ENCODE measurements around the gene NDC1. TPM values are rescaled to one million over a fixed set of nuclear protein-coding genes. Genes with fewer than 3 reads are reported as not detected.

NDC1 gene
- total RNA-seq, 2 experiments from 2014 or later: 19.0 to 19.5 TPM

DNA sequence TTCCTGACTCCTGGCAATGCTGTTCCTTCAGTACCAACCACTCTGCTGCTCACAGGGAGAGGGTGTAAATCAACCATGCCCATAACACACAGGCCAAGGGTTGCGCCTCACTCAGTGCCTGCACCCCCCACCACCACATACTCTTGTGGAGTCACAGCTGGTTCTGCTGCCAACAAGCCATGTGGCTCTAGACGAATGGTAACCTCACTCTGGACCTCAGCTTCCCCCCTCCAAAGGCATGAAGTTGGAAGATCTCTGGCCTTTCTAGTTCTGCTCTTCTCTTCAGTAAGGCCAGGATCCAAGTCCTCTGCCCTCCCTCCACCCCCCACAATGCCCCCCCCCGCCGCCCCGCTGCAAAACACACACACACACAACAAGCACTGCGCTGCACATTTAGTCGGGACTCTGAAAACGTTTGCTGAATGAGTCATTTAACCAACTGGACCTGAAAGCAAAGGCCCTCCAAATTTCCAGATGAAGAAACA, 97.4 kb downstream of the NDC1 start:
- ATAC-seq (ENCODE audit: low read depth): no peak
- H3K27me3 Mint-ChIP-seq: peaks cover 59% of the 10 kb centered on the region
- no peak for DNase-seq
- H3K4me1 Mint-ChIP-seq: no peaks in the 10 kb centered on the region
- H3K27ac Mint-ChIP-seq: no peak overlapping the region
- POLR2A ChIA-PET: interaction anchor here (0.7 kb wide), 1 partner anchor 56 kb away, joined by 5 read pairs; no protein-coding TSS in a partner anchor
- H3K9me3 Mint-ChIP-seq: peaks cover 5% of the 10 kb centered on the region
- peaks cover 2% of the 10 kb centered on the region for H3K36me3 Mint-ChIP-seq
- H3K4me3 Mint-ChIP-seq: peak overlapping the region; percentile 5

DNA sequence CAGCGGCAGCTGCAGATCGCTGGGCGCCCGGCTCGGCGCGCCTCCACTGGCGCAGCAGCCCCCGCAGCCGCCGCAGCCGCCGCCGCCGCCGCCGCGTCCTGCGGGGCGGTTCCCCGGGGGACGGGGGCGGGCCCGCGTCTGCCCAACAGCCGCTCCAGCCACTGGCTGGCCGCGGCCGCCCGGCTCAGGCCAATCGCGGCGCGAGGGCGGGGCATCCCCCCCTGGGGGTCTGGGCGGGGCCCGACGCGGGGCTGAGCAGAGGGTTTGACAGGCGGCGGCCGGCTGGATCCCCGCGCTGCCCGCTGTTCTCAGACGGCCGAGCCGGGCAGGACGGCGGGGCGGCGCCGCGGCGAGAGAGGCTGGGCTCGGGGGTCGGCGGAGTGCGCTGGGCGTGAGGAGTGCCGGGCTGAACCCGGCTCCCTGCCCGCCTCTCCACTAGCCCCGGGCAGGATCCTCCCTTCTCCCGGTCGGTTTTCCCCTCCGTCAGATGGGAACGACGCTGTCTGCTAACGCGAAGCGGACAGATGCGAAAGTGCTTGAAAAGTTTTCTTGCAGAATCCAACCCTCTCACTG, 98.9 kb downstream of the NDC1 start, which contains the start of gene GLIS1:
Gene GLIS1, minus strand, starts transcription at position 56 of the 573 bp plus-strand sequence. CDS start 1,100 bp downstream, outside the sequence.
- peaks cover 2% of the 10 kb centered on the region for H3K36me3 Mint-ChIP-seq
- peak; percentile 93 for ATAC-seq (ENCODE audit: low read depth)
- peak within 1 kb of the TSS; percentile 57 for H3K4me3 Mint-ChIP-seq
- DNase-seq: peak; percentile 78
- no peaks in the 10 kb centered on the region for H3K4me1 Mint-ChIP-seq
- peaks cover 65% of the 10 kb centered on the region for H3K27me3 Mint-ChIP-seq
- POLR2A ChIA-PET: no interaction called here
- H3K9me3 Mint-ChIP-seq: peaks cover 5% of the 10 kb centered on the region
- no peak within 1 kb of the TSS for H3K27ac Mint-ChIP-seq

DNA sequence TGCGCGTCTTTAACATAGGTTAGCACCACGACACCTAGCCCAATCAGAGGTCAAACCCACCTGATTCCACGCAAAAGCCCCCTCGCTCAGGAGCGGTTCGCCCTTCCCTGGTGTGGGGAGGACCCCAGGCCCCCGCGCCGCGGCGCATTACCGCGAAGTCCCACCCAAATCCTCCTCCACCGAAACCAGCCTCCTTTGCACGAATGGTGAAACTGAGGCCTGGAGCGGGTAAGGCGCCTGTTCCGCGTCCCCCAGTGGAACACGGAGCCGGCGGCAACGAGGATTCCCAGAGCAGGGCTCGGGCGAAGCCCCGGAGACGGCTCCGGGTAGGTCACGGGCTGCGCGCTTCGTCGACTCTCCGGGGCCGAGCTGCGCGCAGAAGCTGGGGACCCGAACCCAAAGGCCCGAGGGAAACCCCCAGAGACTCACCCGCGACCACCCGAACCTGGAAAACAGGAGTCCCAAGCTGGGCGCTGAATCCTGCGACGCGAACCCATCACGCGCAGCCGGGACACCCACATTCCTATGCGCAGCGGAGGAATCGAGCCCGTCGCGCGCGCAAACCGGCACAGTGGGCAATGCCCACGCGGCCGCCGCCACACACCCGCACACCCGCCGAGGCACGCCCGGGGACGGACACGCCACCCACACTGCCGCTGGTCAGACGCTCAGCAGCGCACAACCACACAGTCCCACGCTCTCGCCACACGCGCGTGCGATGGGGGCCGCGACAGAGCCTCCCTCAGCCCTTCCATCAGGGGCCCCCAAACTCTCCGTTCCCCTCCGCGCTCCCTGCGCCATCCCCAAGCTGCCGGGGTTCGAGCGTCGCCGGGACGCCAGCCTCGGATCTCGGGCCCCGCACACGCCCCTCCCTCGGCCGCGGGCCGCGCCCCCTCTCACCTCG, 99.6 kb downstream of the NDC1 start:
- peak; percentile 32 for ATAC-seq (ENCODE audit: low read depth)
- POLR2A ChIA-PET: no interaction called here

DNA sequence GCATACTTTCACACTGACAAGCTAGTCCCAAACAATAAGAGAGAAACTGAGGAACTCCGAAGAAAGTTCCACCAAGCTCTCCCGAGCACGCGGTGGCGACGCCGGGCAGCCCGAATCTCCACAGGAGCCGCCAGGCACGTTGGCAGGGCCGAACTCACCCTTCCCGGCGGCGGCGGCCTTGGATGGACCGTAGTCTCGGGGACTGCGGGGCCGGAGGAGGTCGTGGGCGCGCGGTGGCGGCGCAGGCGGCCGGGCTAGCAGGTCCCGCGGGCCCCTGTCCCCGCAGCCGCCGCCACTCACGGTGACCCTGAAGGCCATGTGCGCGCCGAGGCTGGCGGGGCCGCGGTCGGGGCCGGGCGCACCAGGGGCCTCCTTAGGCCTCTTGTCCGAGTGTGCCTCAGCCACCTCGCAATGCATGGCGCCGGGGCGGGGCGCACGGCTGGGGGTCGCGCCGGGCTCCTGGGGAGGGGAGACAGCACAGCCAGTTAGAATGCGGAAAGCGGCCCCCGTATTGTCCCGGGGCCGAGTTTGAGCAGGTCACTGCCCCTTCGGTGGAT, 100.4 kb downstream of the NDC1 start:
- peaks cover under 1% of the 10 kb centered on the region for H3K36me3 Mint-ChIP-seq
- H3K4me3 Mint-ChIP-seq: peak overlapping the region; percentile 10
- no peak overlapping the region for H3K27ac Mint-ChIP-seq
- no peak for ATAC-seq (ENCODE audit: low read depth)
- no peaks in the 10 kb centered on the region for H3K4me1 Mint-ChIP-seq
- H3K9me3 Mint-ChIP-seq: peaks cover under 1% of the 10 kb centered on the region
- H3K27me3 Mint-ChIP-seq: peaks cover 58% of the 10 kb centered on the region
- DNase-seq: peak; percentile 36
- POLR2A ChIA-PET: no interaction called here

More for the DNA sequence above, 99.6 kb downstream of the NDC1 start:
- H3K27me3 Mint-ChIP-seq: peaks cover 66% of the 10 kb centered on the region
- no peaks in the 10 kb centered on the region for H3K4me1 Mint-ChIP-seq
- H3K27ac Mint-ChIP-seq: no peak overlapping the region
- peaks cover 5% of the 10 kb centered on the region for H3K9me3 Mint-ChIP-seq
- peak overlapping the region; percentile 42 for H3K4me3 Mint-ChIP-seq
- DNase-seq: no peak
- peaks cover 2% of the 10 kb centered on the region for H3K36me3 Mint-ChIP-seq

DNA sequence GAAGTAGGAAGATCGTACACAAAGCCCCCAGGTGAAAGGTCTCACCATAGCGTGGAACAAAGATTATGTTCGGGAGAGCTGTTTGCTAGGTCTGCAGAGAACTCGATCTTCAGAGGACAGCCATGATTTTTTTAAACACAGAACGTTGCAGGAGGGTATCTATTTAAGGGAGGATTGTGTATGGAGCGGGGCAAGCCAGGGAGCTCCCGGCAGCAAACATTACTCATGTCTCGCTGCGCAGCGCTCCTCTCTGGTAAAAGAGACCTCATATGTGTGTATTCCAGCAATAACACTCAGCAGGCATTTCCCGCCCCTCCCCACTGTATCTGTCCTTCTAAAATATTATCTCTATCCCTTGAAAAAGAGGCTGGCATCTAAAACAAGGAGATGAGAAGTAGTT, 101.8 kb downstream of the NDC1 start:
- no peak overlapping the region for H3K4me3 Mint-ChIP-seq
- H3K4me1 Mint-ChIP-seq: no peaks in the 10 kb centered on the region
- H3K27me3 Mint-ChIP-seq: peaks cover 54% of the 10 kb centered on the region
- ATAC-seq (ENCODE audit: low read depth): no peak
- H3K27ac Mint-ChIP-seq: no peak overlapping the region
- no peaks in the 10 kb centered on the region for H3K9me3 Mint-ChIP-seq
- no peaks in the 10 kb centered on the region for H3K36me3 Mint-ChIP-seq
- DNase-seq: no peak
- POLR2A ChIA-PET: no interaction called here

DNA sequence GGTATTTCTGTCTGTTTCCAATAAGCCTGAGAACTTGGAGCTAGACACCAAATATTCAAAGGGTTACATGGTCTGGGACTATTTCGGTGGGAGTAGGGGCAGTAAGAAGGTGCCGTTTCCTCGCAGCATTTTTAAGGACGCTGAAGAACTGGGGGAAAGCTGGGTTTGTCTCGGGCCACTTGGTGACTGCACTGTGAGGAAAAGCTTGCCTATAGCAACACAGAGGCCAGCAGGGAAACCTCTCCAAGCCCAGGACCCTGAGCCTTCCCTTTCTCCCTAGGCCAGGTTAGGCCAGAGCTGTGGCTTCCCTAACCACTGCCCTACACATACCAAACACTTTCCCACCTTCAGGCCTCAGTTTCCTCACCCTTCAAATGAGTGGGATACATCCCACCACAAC, 102.4 kb downstream of the NDC1 start:
- Mint-ChIP-seq H3K4me3 (no peak overlapping the region), H3K27me3 (peaks cover 57% of the 10 kb centered on the region), H3K4me1 (no peaks in the 10 kb centered on the region), H3K9me3 (no peaks in the 10 kb centered on the region), H3K27ac (no peak overlapping the region), H3K36me3 (no peaks in the 10 kb centered on the region)
- no peak for ATAC-seq (ENCODE audit: low read depth)
- no peak for DNase-seq
- POLR2A ChIA-PET: no interaction called here

DNA sequence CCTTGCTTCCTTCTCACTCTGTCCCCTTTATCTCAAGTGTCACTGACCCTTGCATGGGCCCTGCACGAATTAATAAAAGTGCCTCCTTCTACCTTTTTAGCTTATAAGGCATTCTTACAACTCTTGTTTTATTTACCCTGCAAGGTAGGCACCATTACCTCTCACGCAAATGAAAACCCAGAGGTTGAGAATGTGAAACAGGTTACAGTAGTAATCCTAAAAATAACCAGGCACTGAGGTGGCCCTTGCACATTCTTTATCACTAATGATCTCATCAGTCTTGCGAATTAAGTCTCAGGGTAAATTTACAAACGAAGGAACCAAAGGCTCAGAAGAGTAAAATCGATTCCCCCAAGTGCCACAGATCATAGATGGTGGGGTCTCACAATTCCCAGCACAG, 102.8 kb downstream of the NDC1 start:
- DNase-seq: no peak
- ATAC-seq (ENCODE audit: low read depth): no peak
- Mint-ChIP-seq H3K27me3 (peaks cover 56% of the 10 kb centered on the region), H3K4me3 (no peak overlapping the region), H3K27ac (no peak overlapping the region), H3K9me3 (no peaks in the 10 kb centered on the region), H3K4me1 (no peaks in the 10 kb centered on the region), H3K36me3 (no peaks in the 10 kb centered on the region)
- POLR2A ChIA-PET: no interaction called here

DNA sequence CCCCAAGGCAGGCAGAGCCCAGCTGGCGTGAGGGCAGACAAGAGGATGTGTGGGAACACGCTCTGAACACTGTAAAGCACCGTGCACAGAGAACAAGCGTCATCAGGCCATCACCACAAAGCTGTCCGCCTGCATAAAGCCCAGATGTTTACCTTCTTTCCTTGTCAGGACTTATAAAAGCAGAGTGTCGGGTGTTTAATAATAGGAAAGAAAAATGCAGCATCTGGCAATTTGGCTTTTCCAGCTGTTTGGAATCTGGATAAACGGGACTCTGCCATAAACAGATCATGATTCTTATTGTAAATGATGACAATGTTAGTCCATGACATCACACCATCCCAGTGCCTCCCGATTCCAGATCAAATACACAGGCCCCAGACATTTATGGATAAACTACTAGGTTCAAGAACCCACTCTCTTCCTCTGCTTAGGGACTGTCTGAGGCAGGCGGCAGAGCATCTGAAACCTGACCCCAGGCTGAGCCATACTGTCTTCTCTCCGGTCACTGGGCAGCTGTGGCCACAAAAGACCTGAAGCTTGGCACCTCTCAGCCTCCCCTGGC, 103.4 kb downstream of the NDC1 start:
- Mint-ChIP-seq H3K36me3 (no peaks in the 10 kb centered on the region), H3K4me3 (no peak overlapping the region), H3K4me1 (no peaks in the 10 kb centered on the region), H3K9me3 (no peaks in the 10 kb centered on the region), H3K27me3 (peaks cover 51% of the 10 kb centered on the region), H3K27ac (no peak overlapping the region)
- DNase-seq: no peak
- ATAC-seq (ENCODE audit: low read depth): no peak
- POLR2A ChIA-PET: interaction anchor here (0.6 kb wide), 1 partner anchor 1293 kb away, joined by 3 read pairs; no protein-coding TSS in a partner anchor

DNA sequence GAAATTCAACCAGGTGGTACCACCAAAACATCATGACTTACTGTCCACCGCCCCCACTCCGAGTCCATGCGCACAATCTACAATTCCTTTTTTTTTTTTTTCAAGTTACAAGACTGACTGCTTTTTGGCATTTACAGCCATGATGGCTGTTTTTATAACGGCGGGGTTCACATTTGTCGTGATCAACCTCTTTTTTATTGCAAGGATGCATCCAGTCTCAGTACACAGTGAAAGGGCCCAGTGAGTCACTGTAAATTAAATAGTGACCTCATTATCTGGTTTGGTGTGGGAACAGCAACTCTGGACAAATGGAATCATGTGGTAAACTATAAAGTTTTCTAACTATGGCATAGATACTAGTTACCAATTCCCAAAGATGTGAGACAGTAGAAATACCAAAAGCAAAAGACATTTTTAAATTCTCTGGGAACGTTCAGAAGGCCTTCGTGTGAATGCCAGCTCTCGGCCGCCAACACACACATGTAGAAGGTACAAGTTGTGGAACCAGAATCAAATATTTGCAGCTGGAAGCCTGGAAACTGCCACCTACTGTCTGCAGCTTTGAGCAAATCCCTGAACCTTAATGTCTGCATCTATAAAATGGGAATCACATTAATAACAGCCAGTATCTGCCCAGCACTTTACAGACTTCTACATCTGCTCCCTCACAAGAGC, 104.0 kb downstream of the NDC1 start:
- H3K9me3 Mint-ChIP-seq: no peaks in the 10 kb centered on the region
- H3K27ac Mint-ChIP-seq: no peak overlapping the region
- no peaks in the 10 kb centered on the region for H3K36me3 Mint-ChIP-seq
- POLR2A ChIA-PET: interaction anchor here (0.6 kb wide), 1 partner anchor 1293 kb away, joined by 3 read pairs; no protein-coding TSS in a partner anchor
- H3K27me3 Mint-ChIP-seq: peaks cover 49% of the 10 kb centered on the region
- no peak overlapping the region for H3K4me3 Mint-ChIP-seq
- no peak for ATAC-seq (ENCODE audit: low read depth)
- no peak for DNase-seq
- no peaks in the 10 kb centered on the region for H3K4me1 Mint-ChIP-seq

DNA sequence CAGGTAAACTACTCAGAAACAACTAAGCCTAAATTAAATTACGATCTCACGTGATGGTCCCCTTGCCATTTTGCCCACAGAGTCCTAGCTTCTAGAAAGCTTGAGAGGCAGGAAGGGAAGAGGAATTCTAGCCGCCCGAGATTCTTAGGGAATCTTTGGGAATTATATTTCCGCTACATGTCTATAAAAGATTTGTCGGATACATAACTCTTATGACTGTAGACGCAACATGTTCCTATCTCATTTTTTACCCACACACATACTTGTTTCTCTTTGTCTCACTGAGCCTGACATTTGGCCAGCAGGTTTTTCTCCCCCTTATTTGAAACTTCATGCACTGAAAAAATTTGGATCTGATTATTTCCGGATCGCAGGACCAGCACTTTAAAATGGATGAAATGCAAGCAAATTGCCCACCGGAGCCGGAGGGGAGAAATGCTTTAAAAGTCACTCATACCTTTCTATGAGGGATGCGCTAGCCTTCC, 104.6 kb downstream of the NDC1 start:
- Mint-ChIP-seq H3K9me3 (no peaks in the 10 kb centered on the region), H3K27me3 (peaks cover 49% of the 10 kb centered on the region)
- POLR2A ChIA-PET: no interaction called here

DNA sequence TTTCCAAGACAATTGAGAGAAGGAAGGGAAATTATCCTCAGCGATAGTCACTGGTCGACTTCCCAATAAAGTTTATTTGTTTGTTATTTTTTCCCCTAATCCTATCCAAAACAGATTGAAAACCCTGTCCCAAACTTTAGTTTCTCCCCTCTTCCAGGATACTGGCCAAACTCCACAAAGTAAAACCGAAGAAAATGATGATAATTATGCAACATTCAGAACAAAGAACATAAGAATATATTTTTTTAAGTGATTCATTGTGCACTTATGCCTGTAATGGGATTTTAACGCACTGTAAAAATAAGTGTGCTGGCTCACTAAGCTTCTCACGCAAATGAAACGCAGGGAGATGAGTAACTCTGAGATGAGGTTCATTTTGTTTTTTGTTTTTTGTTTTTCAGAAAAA, 105.2 kb downstream of the NDC1 start:
- DNase-seq: no peak
- Mint-ChIP-seq H3K27me3 (peaks cover 46% of the 10 kb centered on the region), H3K4me3 (no peak overlapping the region), H3K36me3 (no peaks in the 10 kb centered on the region), H3K4me1 (no peaks in the 10 kb centered on the region), H3K27ac (no peak overlapping the region), H3K9me3 (no peaks in the 10 kb centered on the region)
- POLR2A ChIA-PET: no interaction called here
- no peak for ATAC-seq (ENCODE audit: low read depth)

More for the DNA sequence above, 104.6 kb downstream of the NDC1 start:
- DNase-seq (no peak), ATAC-seq (ENCODE audit: low read depth) (no peak)
- H3K27ac Mint-ChIP-seq: no peak overlapping the region
- H3K4me3 Mint-ChIP-seq: no peak overlapping the region
- H3K36me3 Mint-ChIP-seq: no peaks in the 10 kb centered on the region
- no peaks in the 10 kb centered on the region for H3K4me1 Mint-ChIP-seq

DNA sequence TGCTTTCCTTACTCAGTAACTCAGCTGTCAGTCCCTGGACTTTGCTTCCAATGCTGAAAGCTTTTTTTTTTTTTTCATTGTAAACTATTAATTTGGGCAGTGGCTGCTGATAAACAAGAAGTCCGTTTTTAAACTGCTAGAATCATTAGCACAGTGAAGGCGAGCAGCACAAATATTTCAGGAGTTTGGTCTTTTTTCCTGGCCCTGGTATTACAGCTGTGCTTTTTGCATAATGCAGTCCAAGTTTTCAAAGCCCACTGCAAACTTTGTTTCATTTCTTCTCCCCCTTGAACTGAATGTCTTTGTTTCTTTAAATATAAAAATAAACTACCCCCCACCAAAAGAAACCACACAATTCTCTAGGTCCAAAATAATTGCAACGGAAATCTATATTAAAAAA, 105.7 kb downstream of the NDC1 start:
- Mint-ChIP-seq H3K4me1 (no peaks in the 10 kb centered on the region), H3K27me3 (peaks cover 44% of the 10 kb centered on the region)
- POLR2A ChIA-PET: no interaction called here

More for the DNA sequence above, 105.7 kb downstream of the NDC1 start:
- ATAC-seq (ENCODE audit: low read depth): no peak
- no peak overlapping the region for H3K4me3 Mint-ChIP-seq
- H3K36me3 Mint-ChIP-seq: no peaks in the 10 kb centered on the region
- H3K27ac Mint-ChIP-seq: no peak overlapping the region
- no peak for DNase-seq
- H3K9me3 Mint-ChIP-seq: no peaks in the 10 kb centered on the region

Measured in activated naive CD8-positive, alpha-beta T cell treated with anti-CD3 and anti-CD28 coated beads, Interleukin-2, amount 10 ng/mL, durations not matched to agents 7 days and 5 days (primary cell).